Measurements from ENCODE around the gene KRT14.

GRCh38 chr17:41565338-41565737 lies 21.4 kb downstream of the KRT14 start:
- TF ChIP-seq REST (IDR thresholded peaks at IDR 0.05; ENCODE audit: insufficient read depth in 1 of 2, low read depth in 2 of 2, low read length in 1 of 2): no peak
- TF ChIP-seq CTCF (IDR thresholded peaks at IDR 0.05): no peak
- TF ChIP-seq POLR2AphosphoS5 (IDR thresholded peaks at IDR 0.05; ENCODE audit: low read depth, low read length): no peak

Measured in Panc1 (cell line).